ENCODE measurements around the gene ATP6AP1. TPM values are rescaled to one million over a fixed set of nuclear protein-coding genes. Genes with fewer than 3 reads are reported as not detected.
"Not testable (repeated sequence)": the region's sequence is repeated elsewhere in the genome, so short reads cannot be mapped to it uniquely, and the experiment has no call there.

ATP6AP1 gene
- total RNA-seq, 1 donor from 2014 or later = 52.6 TPM

- Histone ChIP-seq H3K27ac (peak overlapping the region in 1 of 2 donors; percentile 53), H3K4me3 (peak overlapping the region; percentile 35 to 40)
- H3K4me1 ChIP-seq; intact Hi-C loops (cut with DNase I); H3K9me3 ChIP-seq; DNase-seq (ENCODE audit: low spot score in 2 of 2); H3K36me3 ChIP-seq; H3K27me3 ChIP-seq: not testable (repeated sequence)
Measured at GRCh38 chrX:154389812-154390747, 38.4 kb upstream of the ATP6AP1 start.

GRCh38 chrX:154396363-154396762 is 32.1 kb upstream of the ATP6AP1 start:
- Histone ChIP-seq H3K4me3 (peak overlapping the region in 1 of 2 donors; percentile 91), H3K36me3 (peaks cover 10 to 16% of the 10 kb centered on the region in 2 donors), H3K27ac (peak overlapping the region; percentile 94 to 97)
- intact Hi-C loops (cut with DNase I); H3K9me3 ChIP-seq; H3K27me3 ChIP-seq; DNase-seq (ENCODE audit: low spot score in 2 of 2); H3K4me1 ChIP-seq: not testable (repeated sequence)

- intact Hi-C loops (cut with DNase I) = no loop called here
- Histone ChIP-seq H3K4me3 (peak overlapping the region; percentile 26 to 91), H3K27me3 (no peaks in the 10 kb centered on the region), H3K9me3 (no peaks in the 10 kb centered on the region), H3K27ac (peak overlapping the region; percentile 94 to 97), H3K36me3 (peaks cover 10 to 16% of the 10 kb centered on the region in 2 donors), H3K4me1 (peaks cover 0 to 9% of the 10 kb centered on the region in 2 donors)
- DNase-seq (ENCODE audit: low spot score in 2 of 2) = peak in 1 of 2 donors; percentile 85
- TF ChIP-seq CTCF (IDR thresholded peaks at IDR 0.05) = no peak
Measured at GRCh38 chrX:154396973-154397887, 31.2 kb upstream of the ATP6AP1 start.

GRCh38 chrX:154397888-154398667 is 30.4 kb upstream of the ATP6AP1 start, which contains the start of gene RPL10:
Gene RPL10 (plus strand): TSS chrX:154398377. CDS start chrX:154398520, 143 bp downstream.
- Histone ChIP-seq H3K27me3 (no peaks in the 10 kb centered on the region), H3K36me3 (peaks cover 10 to 16% of the 10 kb centered on the region in 2 donors), H3K4me3 (peak within 1 kb of the TSS; percentile 56 to 91), H3K27ac (peak within 1 kb of the TSS; percentile 94 to 97), H3K9me3 (no peaks in the 10 kb centered on the region), H3K4me1 (peaks cover 0 to 9% of the 10 kb centered on the region in 2 donors)
- no peak for TF ChIP-seq CTCF (IDR thresholded peaks at IDR 0.05)
- peak; percentile 83 to 97 for DNase-seq (ENCODE audit: low spot score in 2 of 2)
- intact Hi-C loops (cut with DNase I) = loop anchor here (1.0 kb wide), 1 partner anchor 137 kb away; no protein-coding TSS in a partner anchor

GRCh38 chrX:154398668-154399526 is 29.6 kb upstream of the ATP6AP1 start:
- Histone ChIP-seq H3K4me3 (peak overlapping the region; percentile 56 to 91), H3K4me1 (peaks cover 0 to 9% of the 10 kb centered on the region in 2 donors), H3K27ac (peak overlapping the region; percentile 94 to 97), H3K9me3 (no peaks in the 10 kb centered on the region), H3K36me3 (peaks cover 10 to 16% of the 10 kb centered on the region in 2 donors), H3K27me3 (no peaks in the 10 kb centered on the region)
- DNase-seq (ENCODE audit: low spot score in 2 of 2) = peak in 1 of 2 donors; percentile 93
- TF ChIP-seq CTCF (IDR thresholded peaks at IDR 0.05) = peak; percentile 68 to 80 (median 71)
- intact Hi-C loops (cut with DNase I) = loop anchor here (1.0 kb wide), 1 partner anchor 136 kb away; no protein-coding TSS in a partner anchor

All from ascending aorta (tissue), 2 donors.